ENCODE measurements around the gene CPNE6.

DNA sequence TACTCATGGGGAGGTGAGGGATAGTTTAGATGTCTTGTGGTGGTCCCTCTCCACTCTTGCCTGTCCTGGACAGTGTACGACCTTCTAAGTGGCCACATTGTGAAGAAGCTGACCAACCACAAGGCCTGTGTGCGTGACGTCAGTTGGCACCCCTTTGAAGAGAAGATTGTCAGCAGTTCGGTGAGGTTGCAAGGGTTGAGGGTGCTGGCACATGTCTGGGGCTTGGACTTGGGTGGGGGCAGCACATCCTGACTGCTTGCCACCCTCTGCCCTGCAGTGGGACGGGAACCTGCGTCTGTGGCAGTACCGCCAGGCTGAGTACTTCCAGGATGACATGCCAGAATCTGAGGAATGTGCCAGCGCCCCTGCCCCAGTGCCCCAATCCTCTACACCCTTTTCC lies 51.5 kb downstream of the CPNE6 start:
- TF ChIP-seq, protein P1, sequence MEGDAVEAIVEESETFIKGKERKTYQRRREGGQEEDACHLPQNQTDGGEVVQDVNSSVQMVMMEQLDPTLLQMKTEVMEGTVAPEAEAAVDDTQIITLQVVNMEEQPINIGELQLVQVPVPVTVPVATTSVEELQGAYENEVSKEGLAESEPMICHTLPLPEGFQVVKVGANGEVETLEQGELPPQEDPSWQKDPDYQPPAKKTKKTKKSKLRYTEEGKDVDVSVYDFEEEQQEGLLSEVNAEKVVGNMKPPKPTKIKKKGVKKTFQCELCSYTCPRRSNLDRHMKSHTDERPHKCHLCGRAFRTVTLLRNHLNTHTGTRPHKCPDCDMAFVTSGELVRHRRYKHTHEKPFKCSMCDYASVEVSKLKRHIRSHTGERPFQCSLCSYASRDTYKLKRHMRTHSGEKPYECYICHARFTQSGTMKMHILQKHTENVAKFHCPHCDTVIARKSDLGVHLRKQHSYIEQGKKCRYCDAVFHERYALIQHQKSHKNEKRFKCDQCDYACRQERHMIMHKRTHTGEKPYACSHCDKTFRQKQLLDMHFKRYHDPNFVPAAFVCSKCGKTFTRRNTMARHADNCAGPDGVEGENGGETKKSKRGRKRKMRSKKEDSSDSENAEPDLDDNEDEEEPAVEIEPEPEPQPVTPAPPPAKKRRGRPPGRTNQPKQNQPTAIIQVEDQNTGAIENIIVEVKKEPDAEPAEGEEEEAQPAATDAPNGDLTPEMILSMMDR (IDR thresholded peaks at IDR 0.05; ENCODE audit: low read length), result no peak
- TF ChIP-seq EZH2 (IDR thresholded peaks at IDR 0.05; ENCODE audit: borderline replicate concordance, low read length), result no peak

Data from OCI-LY1 (cell line).